Mesendoderm (in vitro differentiated cells): Measurements from ENCODE around the gene NPAS3.

Source experiments
- DNase-seq: peaks from one replicate; pipeline ENCODE4 v3.0.0; 2013
- H2AK5ac ChIP-seq: 2 replicates; pipeline ENCODE4 v1.6.1; 2013; ENCODE audit warnings: low read length, inconsistent platforms
- H2BK120ac ChIP-seq: 2 replicates; pipeline ENCODE4 v1.6.1; 2013; ENCODE audit warnings: low read depth, mild to moderate bottlenecking, low read length, moderate library complexity, mixed read lengths
- H2BK15ac ChIP-seq: replicated peaks from 2 replicates; pipeline ENCODE4 v1.6.1; 2013; ENCODE audit warnings: low read depth, mild to moderate bottlenecking, moderate library complexity
- H2BK5ac ChIP-seq: 2 replicates; pipeline ENCODE4 v1.6.1; 2013; ENCODE audit warnings: low read length, inconsistent platforms
- H3K18ac ChIP-seq: 2 replicates; pipeline ENCODE4 v1.6.1; 2013; ENCODE audit warnings: mild to moderate bottlenecking, low read length, mixed read lengths
- H3K23ac ChIP-seq: one replicate; pipeline ENCODE4 v1.6.1; 2013; ENCODE audit warnings: low read length
- H3K27ac ChIP-seq: 2 replicates; pipeline ENCODE4 v1.5.1; 2013; ENCODE audit warnings: low read depth, mild to moderate bottlenecking, inconsistent platforms, low read length, moderate library complexity
- H3K27me3 ChIP-seq: 2 replicates; pipeline ENCODE4 v1.6.1; 2013; ENCODE audit warnings: low read length, control low read depth, mild to moderate bottlenecking, inconsistent platforms; ENCODE audit not compliant: insufficient read depth, poor library complexity
- H3K36me3 ChIP-seq: 2 replicates; pipeline ENCODE4 v1.6.1; 2013; ENCODE audit warnings: low read length, inconsistent platforms; ENCODE audit not compliant: control insufficient read depth, insufficient read depth
- H3K4ac ChIP-seq: one replicate; pipeline ENCODE4 v1.6.1; 2013; ENCODE audit warnings: low read depth, mild to moderate bottlenecking, low read length, moderate library complexity
- H3K4me1 ChIP-seq: 2 replicates; pipeline ENCODE4 v1.6.1; 2013; ENCODE audit warnings: low read depth, low read length, inconsistent platforms; ENCODE audit not compliant: control insufficient read depth
- H3K4me2 ChIP-seq: 2 replicates; pipeline ENCODE4 v1.6.1; 2013; ENCODE audit warnings: low read length
- H3K4me3 ChIP-seq: 2 replicates; pipeline ENCODE4 v1.5.1; 2013; ENCODE audit warnings: mild to moderate bottlenecking, low read length
- H3K56ac ChIP-seq: one replicate; pipeline ENCODE4 v1.6.1; 2013; ENCODE audit warnings: low read length
- H3K79me1 ChIP-seq: 2 replicates; pipeline ENCODE4 v1.6.1; 2013; ENCODE audit warnings: low read length, inconsistent platforms
- H3K79me2 ChIP-seq: 2 replicates; pipeline ENCODE4 v1.6.1; 2013; ENCODE audit warnings: mild to moderate bottlenecking, low read length; ENCODE audit not compliant: control insufficient read depth, insufficient read depth
- H3K9ac ChIP-seq: 2 replicates; pipeline ENCODE4 v1.6.1; 2013; ENCODE audit warnings: low read length, inconsistent platforms
- H4K5ac ChIP-seq: one replicate; pipeline ENCODE4 v1.6.1; 2013; ENCODE audit warnings: low read length
- H4K8ac ChIP-seq: one replicate; pipeline ENCODE4 v1.6.1; 2013; ENCODE audit warnings: low read depth, mild to moderate bottlenecking, control low read depth, low read length, moderate library complexity
- WGBS: extraction: QIAGEN DNeasy Blood & Tissue Kit; methylation state at CpG from one replicate; pipeline ENCODE4 v1.1.7; 2013; ENCODE audit warnings: low lambda C conversion rate, missing lambda C conversion rate; ENCODE audit not compliant: insufficient coverage; ENCODE audit errors: extremely low coverage; 5-methylcytosine and 5-hydroxymethylcytosine counted together

The NPAS3 gene

DNA sequence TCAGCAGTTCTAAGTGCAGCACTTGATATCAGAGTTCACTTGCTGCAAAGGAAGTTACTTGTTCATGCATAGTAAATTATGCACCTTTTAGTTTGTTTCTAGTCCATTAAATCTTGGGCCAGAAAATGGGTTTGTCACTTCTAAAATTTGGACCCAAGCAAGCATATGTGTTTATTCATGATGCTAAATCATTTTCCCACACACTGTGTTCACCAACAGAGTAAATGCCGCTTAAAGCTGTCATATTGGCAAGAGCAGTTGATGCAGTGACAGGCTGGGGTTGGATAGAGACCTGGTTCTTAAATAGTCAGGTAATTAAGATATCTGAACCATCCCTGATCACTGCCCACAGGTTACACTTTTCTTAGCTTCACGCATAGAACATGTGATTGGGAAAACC, 602.5 kb downstream of the NPAS3 start:
- H3K36me3 ChIP-seq = no peaks in the 10 kb centered on the region

GRCh38 chr14:33542338-33543287, 603.9 kb downstream of the NPAS3 start:
- H3K27me3 ChIP-seq = no peaks in the 10 kb centered on the region
- no peak overlapping the region for H2BK15ac ChIP-seq
- no peak overlapping the region for H4K5ac ChIP-seq
- no peak for DNase-seq
- no peak overlapping the region for H3K4me2 ChIP-seq
- H3K79me1 ChIP-seq = no peaks in the 10 kb centered on the region
- H2AK5ac ChIP-seq = no peak overlapping the region
- no peaks in the 10 kb centered on the region for H3K4me1 ChIP-seq
- H3K36me3 ChIP-seq = no peaks in the 10 kb centered on the region
- no peak overlapping the region for H3K4ac ChIP-seq
- no peak overlapping the region for H3K18ac ChIP-seq
- no peak overlapping the region for H3K4me3 ChIP-seq
- H2BK120ac ChIP-seq = no peak overlapping the region
- no peak overlapping the region for H2BK5ac ChIP-seq
- no CpG with 5 or more reads among the region's 11 CpGs for WGBS
- H4K8ac ChIP-seq = no peak overlapping the region
- H3K23ac ChIP-seq = no peak overlapping the region
- no peaks in the 10 kb centered on the region for H3K79me2 ChIP-seq
- H3K27ac ChIP-seq = no peak overlapping the region
- no peak overlapping the region for H3K9ac ChIP-seq
- H3K56ac ChIP-seq = no peak overlapping the region

More for the DNA sequence above, 602.5 kb downstream of the NPAS3 start:
- H2AK5ac ChIP-seq = no peak overlapping the region
- no peak overlapping the region for H3K4me3 ChIP-seq
- H2BK5ac ChIP-seq = no peak overlapping the region
- no peak overlapping the region for H4K5ac ChIP-seq
- H2BK15ac ChIP-seq = no peak overlapping the region
- H3K27ac ChIP-seq = no peak overlapping the region
- DNase-seq = no peak
- H3K56ac ChIP-seq = no peak overlapping the region
- no peak overlapping the region for H3K4ac ChIP-seq
- no peaks in the 10 kb centered on the region for H3K4me1 ChIP-seq
- H3K18ac ChIP-seq = no peak overlapping the region
- no peak overlapping the region for H2BK120ac ChIP-seq
- no peaks in the 10 kb centered on the region for H3K79me2 ChIP-seq
- no peak overlapping the region for H3K9ac ChIP-seq
- WGBS = no CpG with 5 or more reads among the region's 2 CpGs
- no peak overlapping the region for H3K23ac ChIP-seq
- no peak overlapping the region for H4K8ac ChIP-seq
- H3K79me1 ChIP-seq = no peaks in the 10 kb centered on the region
- no peaks in the 10 kb centered on the region for H3K27me3 ChIP-seq
- no peak overlapping the region for H3K4me2 ChIP-seq

DNA sequence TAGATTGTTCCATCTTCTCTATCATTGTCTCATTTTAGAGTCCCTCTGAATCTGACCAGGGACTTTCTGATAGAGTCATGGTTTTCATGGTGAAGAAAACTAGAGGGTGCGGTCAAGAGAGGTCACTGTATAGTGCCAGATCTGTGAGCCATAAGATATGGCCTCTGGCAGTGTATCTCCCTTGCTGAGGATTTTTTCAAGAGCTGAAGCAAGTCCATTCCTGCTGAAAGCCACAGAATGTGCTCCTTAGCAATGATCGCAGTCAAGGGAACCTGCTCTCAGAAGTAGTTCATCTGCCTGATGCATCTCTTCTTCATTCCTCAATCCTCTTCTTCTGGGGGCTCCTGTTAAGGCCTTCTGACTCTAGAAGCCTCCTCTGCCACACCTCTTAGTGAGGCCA, 607.0 kb downstream of the NPAS3 start:
- no peak overlapping the region for H3K4me2 ChIP-seq
- H3K56ac ChIP-seq = no peak overlapping the region
- no peak overlapping the region for H3K9ac ChIP-seq
- H4K8ac ChIP-seq = no peak overlapping the region
- no peak overlapping the region for H3K4ac ChIP-seq
- no peak for DNase-seq
- H3K27me3 ChIP-seq = no peaks in the 10 kb centered on the region
- no peak overlapping the region for H2BK5ac ChIP-seq
- H4K5ac ChIP-seq = no peak overlapping the region
- H2AK5ac ChIP-seq = no peak overlapping the region
- H3K36me3 ChIP-seq = no peaks in the 10 kb centered on the region
- H3K4me3 ChIP-seq = no peak overlapping the region
- no peak overlapping the region for H3K27ac ChIP-seq
- no peaks in the 10 kb centered on the region for H3K4me1 ChIP-seq
- no CpG with 5 or more reads among the region's 2 CpGs for WGBS
- no peak overlapping the region for H3K23ac ChIP-seq
- no peak overlapping the region for H3K18ac ChIP-seq
- no peak overlapping the region for H2BK120ac ChIP-seq
- no peak overlapping the region for H2BK15ac ChIP-seq
- no peaks in the 10 kb centered on the region for H3K79me2 ChIP-seq
- H3K79me1 ChIP-seq = no peaks in the 10 kb centered on the region

GRCh38 chr14:33548606-33549005, 609.9 kb downstream of the NPAS3 start:
- WGBS = no CpG with 5 or more reads among the region's 1 CpG
- H3K4ac ChIP-seq = no peak overlapping the region
- no peaks in the 10 kb centered on the region for H3K79me2 ChIP-seq
- H3K4me2 ChIP-seq = no peak overlapping the region
- no peak overlapping the region for H3K56ac ChIP-seq
- H2AK5ac ChIP-seq = no peak overlapping the region
- H2BK15ac ChIP-seq = no peak overlapping the region
- no peak for DNase-seq
- no peak overlapping the region for H3K9ac ChIP-seq
- no peaks in the 10 kb centered on the region for H3K4me1 ChIP-seq
- no peak overlapping the region for H3K18ac ChIP-seq
- H3K36me3 ChIP-seq = no peaks in the 10 kb centered on the region
- no peak overlapping the region for H4K5ac ChIP-seq
- no peak overlapping the region for H3K23ac ChIP-seq
- H2BK5ac ChIP-seq = no peak overlapping the region
- H3K27me3 ChIP-seq = no peaks in the 10 kb centered on the region
- no peak overlapping the region for H2BK120ac ChIP-seq
- H4K8ac ChIP-seq = no peak overlapping the region
- no peaks in the 10 kb centered on the region for H3K79me1 ChIP-seq
- no peak overlapping the region for H3K4me3 ChIP-seq
- no peak overlapping the region for H3K27ac ChIP-seq

- H3K4me1 ChIP-seq = no peaks in the 10 kb centered on the region
- no peak overlapping the region for H3K27ac ChIP-seq
- H4K8ac ChIP-seq = no peak overlapping the region
- no peak overlapping the region for H2AK5ac ChIP-seq
- H3K79me2 ChIP-seq = no peaks in the 10 kb centered on the region
- no peak overlapping the region for H3K4me3 ChIP-seq
- H2BK5ac ChIP-seq = no peak overlapping the region
- H4K5ac ChIP-seq = no peak overlapping the region
- H3K27me3 ChIP-seq = no peaks in the 10 kb centered on the region
- H2BK120ac ChIP-seq = no peak overlapping the region
- H3K4me2 ChIP-seq = no peak overlapping the region
- H3K18ac ChIP-seq = no peak overlapping the region
- H3K4ac ChIP-seq = no peak overlapping the region
- no CpG with 5 or more reads among the region's 3 CpGs for WGBS
- H3K23ac ChIP-seq = no peak overlapping the region
- H3K56ac ChIP-seq = no peak overlapping the region
- no peaks in the 10 kb centered on the region for H3K36me3 ChIP-seq
- no peak overlapping the region for H3K9ac ChIP-seq
- H2BK15ac ChIP-seq = no peak overlapping the region
- peak; percentile 74 for DNase-seq
- H3K79me1 ChIP-seq = no peaks in the 10 kb centered on the region
These were observed 613.3 kb downstream of the NPAS3 start for GRCh38 chr14:33551963-33552362.
